ENCODE data around the gene FARSA. TPM values are rescaled to one million over a fixed set of nuclear protein-coding genes. Genes with fewer than 3 reads are reported as not detected.

FARSA gene
- total and polyA plus RNA-seq, 2 of the 13 experiments (the other 11 are each of a cell fraction or from before 2014, with no cell fraction given), result 25.9 to 72.0 TPM

DNA sequence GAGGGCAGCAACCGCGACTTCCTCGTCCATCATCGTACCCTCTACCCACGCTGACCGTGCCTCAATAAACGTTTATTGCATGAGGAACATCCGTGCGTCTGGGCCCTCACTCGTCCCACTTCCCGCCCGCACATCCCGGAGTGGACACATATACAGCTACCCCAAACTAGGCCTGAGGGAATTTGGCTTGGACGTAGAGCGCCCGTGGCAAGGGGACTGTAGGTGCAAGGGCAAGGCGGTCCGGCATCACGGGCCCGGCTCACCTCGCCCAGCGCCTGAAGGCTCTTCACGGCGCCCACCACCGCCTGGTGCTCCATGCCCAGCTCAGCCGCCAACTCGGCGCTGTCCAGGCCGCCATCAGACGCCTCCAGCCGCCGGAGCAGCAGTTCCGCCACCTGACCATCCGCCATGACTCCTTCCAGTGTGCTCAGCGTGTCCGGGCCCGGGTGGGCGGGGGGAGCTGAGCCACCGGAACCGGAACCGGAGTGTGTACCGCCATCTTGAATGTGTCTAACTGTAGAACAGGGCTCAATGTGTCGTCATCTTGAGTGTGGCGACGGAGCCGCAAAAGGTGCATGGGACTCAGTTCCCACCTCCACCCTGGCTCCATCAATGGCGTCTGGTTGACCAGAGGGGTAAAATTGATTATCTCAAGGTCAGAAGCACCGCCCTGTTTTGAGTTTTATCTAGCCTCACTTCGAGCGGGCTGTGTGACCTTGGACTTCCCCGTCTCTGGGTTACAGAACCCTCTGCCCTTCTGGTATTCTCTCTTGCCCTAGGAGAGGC lies at the start of gene FARSA (continued):
- TF ChIP-seq, protein P1, sequence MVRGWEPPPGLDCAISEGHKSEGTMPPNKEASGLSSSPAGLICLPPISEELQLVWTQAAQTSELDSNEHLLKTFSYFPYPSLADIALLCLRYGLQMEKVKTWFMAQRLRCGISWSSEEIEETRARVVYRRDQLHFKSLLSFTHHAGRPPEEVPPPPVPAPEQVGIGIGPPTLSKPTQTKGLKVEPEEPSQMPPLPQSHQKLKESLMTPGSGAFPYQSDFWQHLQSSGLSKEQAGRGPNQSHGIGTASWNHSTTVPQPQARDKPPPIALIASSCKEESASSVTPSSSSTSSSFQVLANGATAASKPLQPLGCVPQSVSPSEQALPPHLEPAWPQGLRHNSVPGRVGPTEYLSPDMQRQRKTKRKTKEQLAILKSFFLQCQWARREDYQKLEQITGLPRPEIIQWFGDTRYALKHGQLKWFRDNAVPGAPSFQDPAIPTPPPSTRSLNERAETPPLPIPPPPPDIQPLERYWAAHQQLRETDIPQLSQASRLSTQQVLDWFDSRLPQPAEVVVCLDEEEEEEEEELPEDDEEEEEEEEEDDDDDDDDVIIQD (CRISPR knock-in tag; IDR thresholded peaks at IDR 0.05; ENCODE audit: low read depth), result 0 out of 2 replicates have a peak, but pooled peaks have one; percentile 9
- TF ChIP-seq, protein P2, sequence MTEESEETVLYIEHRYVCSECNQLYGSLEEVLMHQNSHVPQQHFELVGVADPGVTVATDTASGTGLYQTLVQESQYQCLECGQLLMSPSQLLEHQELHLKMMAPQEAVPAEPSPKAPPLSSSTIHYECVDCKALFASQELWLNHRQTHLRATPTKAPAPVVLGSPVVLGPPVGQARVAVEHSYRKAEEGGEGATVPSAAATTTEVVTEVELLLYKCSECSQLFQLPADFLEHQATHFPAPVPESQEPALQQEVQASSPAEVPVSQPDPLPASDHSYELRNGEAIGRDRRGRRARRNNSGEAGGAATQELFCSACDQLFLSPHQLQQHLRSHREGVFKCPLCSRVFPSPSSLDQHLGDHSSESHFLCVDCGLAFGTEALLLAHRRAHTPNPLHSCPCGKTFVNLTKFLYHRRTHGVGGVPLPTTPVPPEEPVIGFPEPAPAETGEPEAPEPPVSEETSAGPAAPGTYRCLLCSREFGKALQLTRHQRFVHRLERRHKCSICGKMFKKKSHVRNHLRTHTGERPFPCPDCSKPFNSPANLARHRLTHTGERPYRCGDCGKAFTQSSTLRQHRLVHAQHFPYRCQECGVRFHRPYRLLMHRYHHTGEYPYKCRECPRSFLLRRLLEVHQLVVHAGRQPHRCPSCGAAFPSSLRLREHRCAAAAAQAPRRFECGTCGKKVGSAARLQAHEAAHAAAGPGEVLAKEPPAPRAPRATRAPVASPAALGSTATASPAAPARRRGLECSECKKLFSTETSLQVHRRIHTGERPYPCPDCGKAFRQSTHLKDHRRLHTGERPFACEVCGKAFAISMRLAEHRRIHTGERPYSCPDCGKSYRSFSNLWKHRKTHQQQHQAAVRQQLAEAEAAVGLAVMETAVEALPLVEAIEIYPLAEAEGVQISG (CRISPR knock-in tag; IDR thresholded peaks at IDR 0.05), result peak; percentile 95
- TF ChIP-seq ESRRA (CRISPR knock-in tag; IDR thresholded peaks at IDR 0.05; ENCODE audit: low read depth) (peak; percentile 66), MZF1 (CRISPR knock-in tag; IDR thresholded peaks at IDR 0.05; ENCODE audit: borderline replicate concordance) (no peak), ZNF430 (CRISPR knock-in tag; IDR thresholded peaks at IDR 0.05) (no peak), DR1 (CRISPR knock-in tag; IDR thresholded peaks at IDR 0.05) (no peak), ZNF724P (CRISPR knock-in tag; IDR thresholded peaks at IDR 0.05; ENCODE audit: borderline replicate concordance) (peak; percentile 68; the same call in 1 of the 2 replicates), HNF4A (CRISPR knock-in tag; IDR thresholded peaks at IDR 0.05) (no peak), FOXK2 (IDR thresholded peaks at IDR 0.05) (no peak), ZNF547 (CRISPR knock-in tag; IDR thresholded peaks at IDR 0.05) (peak; percentile 74; the same call in 1 of the 2 replicates), ZNF713 (CRISPR knock-in tag; IDR thresholded peaks at IDR 0.05) (peak; percentile 69; the same call in 1 of the 2 replicates), ZNF274 (CRISPR knock-in tag; IDR thresholded peaks at IDR 0.05) (peak; percentile 92; the same call in 1 of the 2 replicates), STAT5B (CRISPR knock-in tag; IDR thresholded peaks at IDR 0.05) (0 out of 2 replicates have a peak, but pooled peaks have one; percentile 23), U2AF1 (optimal IDR thresholded peaks at IDR 0.05; ENCODE audit: low read depth, low read length) (no peak)
- TF ChIP-seq, protein P3, sequence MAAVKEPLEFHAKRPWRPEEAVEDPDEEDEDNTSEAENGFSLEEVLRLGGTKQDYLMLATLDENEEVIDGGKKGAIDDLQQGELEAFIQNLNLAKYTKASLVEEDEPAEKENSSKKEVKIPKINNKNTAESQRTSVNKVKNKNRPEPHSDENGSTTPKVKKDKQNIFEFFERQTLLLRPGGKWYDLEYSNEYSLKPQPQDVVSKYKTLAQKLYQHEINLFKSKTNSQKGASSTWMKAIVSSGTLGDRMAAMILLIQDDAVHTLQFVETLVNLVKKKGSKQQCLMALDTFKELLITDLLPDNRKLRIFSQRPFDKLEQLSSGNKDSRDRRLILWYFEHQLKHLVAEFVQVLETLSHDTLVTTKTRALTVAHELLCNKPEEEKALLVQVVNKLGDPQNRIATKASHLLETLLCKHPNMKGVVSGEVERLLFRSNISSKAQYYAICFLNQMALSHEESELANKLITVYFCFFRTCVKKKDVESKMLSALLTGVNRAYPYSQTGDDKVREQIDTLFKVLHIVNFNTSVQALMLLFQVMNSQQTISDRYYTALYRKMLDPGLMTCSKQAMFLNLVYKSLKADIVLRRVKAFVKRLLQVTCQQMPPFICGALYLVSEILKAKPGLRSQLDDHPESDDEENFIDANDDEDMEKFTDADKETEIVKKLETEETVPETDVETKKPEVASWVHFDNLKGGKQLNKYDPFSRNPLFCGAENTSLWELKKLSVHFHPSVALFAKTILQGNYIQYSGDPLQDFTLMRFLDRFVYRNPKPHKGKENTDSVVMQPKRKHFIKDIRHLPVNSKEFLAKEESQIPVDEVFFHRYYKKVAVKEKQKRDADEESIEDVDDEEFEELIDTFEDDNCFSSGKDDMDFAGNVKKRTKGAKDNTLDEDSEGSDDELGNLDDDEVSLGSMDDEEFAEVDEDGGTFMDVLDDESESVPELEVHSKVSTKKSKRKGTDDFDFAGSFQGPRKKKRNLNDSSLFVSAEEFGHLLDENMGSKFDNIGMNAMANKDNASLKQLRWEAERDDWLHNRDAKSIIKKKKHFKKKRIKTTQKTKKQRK (IDR thresholded peaks at IDR 0.05; ENCODE audit: low read length), result no peak
- TF ChIP-seq, protein P4, sequence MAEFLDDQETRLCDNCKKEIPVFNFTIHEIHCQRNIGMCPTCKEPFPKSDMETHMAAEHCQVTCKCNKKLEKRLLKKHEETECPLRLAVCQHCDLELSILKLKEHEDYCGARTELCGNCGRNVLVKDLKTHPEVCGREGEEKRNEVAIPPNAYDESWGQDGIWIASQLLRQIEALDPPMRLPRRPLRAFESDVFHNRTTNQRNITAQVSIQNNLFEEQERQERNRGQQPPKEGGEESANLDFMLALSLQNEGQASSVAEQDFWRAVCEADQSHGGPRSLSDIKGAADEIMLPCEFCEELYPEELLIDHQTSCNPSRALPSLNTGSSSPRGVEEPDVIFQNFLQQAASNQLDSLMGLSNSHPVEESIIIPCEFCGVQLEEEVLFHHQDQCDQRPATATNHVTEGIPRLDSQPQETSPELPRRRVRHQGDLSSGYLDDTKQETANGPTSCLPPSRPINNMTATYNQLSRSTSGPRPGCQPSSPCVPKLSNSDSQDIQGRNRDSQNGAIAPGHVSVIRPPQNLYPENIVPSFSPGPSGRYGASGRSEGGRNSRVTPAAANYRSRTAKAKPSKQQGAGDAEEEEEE (CRISPR knock-in tag; IDR thresholded peaks at IDR 0.05; ENCODE audit: borderline replicate concordance), result peak; percentile 82; the same call in 1 of the 2 replicates
- TF ChIP-seq, protein P5, sequence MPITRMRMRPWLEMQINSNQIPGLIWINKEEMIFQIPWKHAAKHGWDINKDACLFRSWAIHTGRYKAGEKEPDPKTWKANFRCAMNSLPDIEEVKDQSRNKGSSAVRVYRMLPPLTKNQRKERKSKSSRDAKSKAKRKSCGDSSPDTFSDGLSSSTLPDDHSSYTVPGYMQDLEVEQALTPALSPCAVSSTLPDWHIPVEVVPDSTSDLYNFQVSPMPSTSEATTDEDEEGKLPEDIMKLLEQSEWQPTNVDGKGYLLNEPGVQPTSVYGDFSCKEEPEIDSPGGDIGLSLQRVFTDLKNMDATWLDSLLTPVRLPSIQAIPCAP (CRISPR knock-in tag; IDR thresholded peaks at IDR 0.05; ENCODE audit: low read depth), result no peak

All from HepG2 (cell line).